WTC11 (cell line): ENCODE data around the gene PRDM12.

Experiments
- ELF4 ChIP-seq: sonication (generic); formaldehyde crosslinking; IDR thresholded peaks from 2 replicates; pipeline ENCODE4 v1.8.1; 2022; ENCODE audit warnings: low read depth, mild to moderate bottlenecking, moderate library complexity, missing genetic modification reagents
- GRHL2 ChIP-seq: fragments of 250-450 bp; sonication (Bioruptor Pico); IDR thresholded peaks from 2 replicates; pipeline ENCODE4 v1.8.0; 2022; ENCODE audit warnings: mild to moderate bottlenecking, moderate library complexity; ENCODE audit not compliant: insufficient replicate concordance, severe bottlenecking
- KAT7 ChIP-seq: sonication (generic); formaldehyde crosslinking; IDR thresholded peaks from 2 replicates; pipeline ENCODE4 v1.8.1; 2023; ENCODE audit warnings: missing genetic modification reagents, mild to moderate bottlenecking, borderline replicate concordance
- TEAD4 ChIP-seq: sonication (generic); formaldehyde crosslinking; IDR thresholded peaks from 2 replicates; pipeline ENCODE4 v1.8.0; 2022; ENCODE audit warnings: mild to moderate bottlenecking, missing genetic modification reagents
- TF ChIP-seq, protein P1 (sequence below): sonication (generic); formaldehyde crosslinking; IDR thresholded peaks from 2 replicates; pipeline ENCODE4 v1.8.0; 2022; ENCODE audit warnings: mild to moderate bottlenecking, missing genetic modification reagents
- TF ChIP-seq, protein P2 (sequence below): sonication (generic); formaldehyde crosslinking; IDR thresholded peaks from 2 replicates; pipeline ENCODE4 v1.8.1; 2022; ENCODE audit warnings: low read depth, mild to moderate bottlenecking, moderate library complexity, missing genetic modification reagents, borderline replicate concordance
- TF ChIP-seq, protein P3 (sequence below): fragments of 200-600 bp; IDR thresholded peaks from 2 replicates; pipeline ENCODE4 v1.8.0; 2022; ENCODE audit warnings: antibody characterized with exemption
- TF ChIP-seq, protein P4 (sequence below): fragments of 250-450 bp; sonication (Bioruptor Pico); IDR thresholded peaks from 2 replicates; pipeline ENCODE4 v2.1.2; 2022; ENCODE audit warnings: mild to moderate bottlenecking, moderate library complexity
- TF ChIP-seq, protein P5 (sequence below): sonication (generic); formaldehyde crosslinking; IDR thresholded peaks from 2 replicates; pipeline ENCODE4 v1.8.1; 2023; ENCODE audit warnings: mild to moderate bottlenecking, missing genetic modification reagents
- TF ChIP-seq, protein P6 (sequence below): sonication (generic); formaldehyde crosslinking; conservative IDR thresholded peaks from 2 replicates; pipeline ENCODE4 v1.8.1; 2023; ENCODE audit warnings: mild to moderate bottlenecking, low read depth, missing genetic modification reagents, moderate library complexity
- TF ChIP-seq, protein P7 (sequence below): sonication (generic); formaldehyde crosslinking; IDR thresholded peaks from 2 replicates; pipeline ENCODE4 v1.8.1; 2023; ENCODE audit warnings: mild to moderate bottlenecking, missing genetic modification reagents, moderate library complexity
- TF ChIP-seq, protein P8 (sequence below): sonication (generic); formaldehyde crosslinking; IDR thresholded peaks from 2 replicates; pipeline ENCODE4 v1.8.0; 2022; ENCODE audit warnings: mild to moderate bottlenecking, missing genetic modification reagents
- TF ChIP-seq, protein P9 (sequence below): sonication (generic); formaldehyde crosslinking; IDR thresholded peaks from 2 replicates; pipeline ENCODE4 v1.8.1; 2022; ENCODE audit warnings: low read depth, missing genetic modification reagents, borderline replicate concordance

DNA sequence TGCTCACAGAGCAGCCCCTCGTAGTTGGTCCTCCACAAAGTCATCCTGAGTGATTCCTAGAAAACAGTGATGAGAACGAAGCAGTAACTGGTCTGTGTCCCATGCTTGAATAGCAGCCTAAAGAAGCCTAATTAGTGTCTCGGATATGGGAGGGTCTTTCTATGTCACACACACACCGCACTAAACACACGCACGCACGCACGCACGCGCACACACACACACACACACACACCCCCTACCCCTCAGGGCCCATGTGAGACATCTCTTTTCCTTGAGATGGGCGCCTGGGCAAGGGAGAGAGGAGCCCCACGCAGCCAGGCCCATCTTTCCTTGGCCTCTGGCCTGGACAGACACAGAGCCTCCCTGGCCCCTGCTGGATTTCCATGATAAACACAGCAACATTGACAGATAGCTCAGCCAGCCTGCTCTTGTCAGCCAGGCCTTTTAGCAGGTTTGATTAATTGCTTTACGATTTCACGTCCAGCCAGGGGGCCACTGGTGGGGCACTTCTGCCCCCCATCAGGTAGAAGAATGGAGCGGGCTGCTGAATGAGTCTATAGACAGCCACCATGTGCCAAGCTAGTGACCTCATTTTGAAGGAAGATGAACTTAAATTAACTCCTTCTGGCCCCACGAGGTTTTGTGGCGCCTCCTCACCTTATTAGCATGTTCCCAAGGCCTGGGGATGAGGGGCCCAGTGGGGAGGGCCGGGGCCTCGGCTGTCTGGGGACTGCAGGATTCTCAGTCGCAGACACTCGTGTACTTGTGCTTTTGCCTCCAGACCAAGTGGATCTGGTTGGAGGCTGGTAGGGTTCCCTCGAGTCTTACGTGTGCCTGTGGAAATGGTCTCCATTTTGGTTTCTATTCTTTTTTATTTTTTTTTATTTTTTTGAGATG lies 36.2 kb upstream of the PRDM12 start:
- TF ChIP-seq, protein P1, sequence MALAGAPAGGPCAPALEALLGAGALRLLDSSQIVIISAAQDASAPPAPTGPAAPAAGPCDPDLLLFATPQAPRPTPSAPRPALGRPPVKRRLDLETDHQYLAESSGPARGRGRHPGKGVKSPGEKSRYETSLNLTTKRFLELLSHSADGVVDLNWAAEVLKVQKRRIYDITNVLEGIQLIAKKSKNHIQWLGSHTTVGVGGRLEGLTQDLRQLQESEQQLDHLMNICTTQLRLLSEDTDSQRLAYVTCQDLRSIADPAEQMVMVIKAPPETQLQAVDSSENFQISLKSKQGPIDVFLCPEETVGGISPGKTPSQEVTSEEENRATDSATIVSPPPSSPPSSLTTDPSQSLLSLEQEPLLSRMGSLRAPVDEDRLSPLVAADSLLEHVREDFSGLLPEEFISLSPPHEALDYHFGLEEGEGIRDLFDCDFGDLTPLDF (CRISPR knock-in tag), result no peak
- TF ChIP-seq, protein P2, sequence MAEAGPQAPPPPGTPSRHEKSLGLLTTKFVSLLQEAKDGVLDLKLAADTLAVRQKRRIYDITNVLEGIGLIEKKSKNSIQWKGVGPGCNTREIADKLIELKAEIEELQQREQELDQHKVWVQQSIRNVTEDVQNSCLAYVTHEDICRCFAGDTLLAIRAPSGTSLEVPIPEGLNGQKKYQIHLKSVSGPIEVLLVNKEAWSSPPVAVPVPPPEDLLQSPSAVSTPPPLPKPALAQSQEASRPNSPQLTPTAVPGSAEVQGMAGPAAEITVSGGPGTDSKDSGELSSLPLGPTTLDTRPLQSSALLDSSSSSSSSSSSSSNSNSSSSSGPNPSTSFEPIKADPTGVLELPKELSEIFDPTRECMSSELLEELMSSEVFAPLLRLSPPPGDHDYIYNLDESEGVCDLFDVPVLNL (CRISPR knock-in tag), result no peak
- TF ChIP-seq, protein P3, sequence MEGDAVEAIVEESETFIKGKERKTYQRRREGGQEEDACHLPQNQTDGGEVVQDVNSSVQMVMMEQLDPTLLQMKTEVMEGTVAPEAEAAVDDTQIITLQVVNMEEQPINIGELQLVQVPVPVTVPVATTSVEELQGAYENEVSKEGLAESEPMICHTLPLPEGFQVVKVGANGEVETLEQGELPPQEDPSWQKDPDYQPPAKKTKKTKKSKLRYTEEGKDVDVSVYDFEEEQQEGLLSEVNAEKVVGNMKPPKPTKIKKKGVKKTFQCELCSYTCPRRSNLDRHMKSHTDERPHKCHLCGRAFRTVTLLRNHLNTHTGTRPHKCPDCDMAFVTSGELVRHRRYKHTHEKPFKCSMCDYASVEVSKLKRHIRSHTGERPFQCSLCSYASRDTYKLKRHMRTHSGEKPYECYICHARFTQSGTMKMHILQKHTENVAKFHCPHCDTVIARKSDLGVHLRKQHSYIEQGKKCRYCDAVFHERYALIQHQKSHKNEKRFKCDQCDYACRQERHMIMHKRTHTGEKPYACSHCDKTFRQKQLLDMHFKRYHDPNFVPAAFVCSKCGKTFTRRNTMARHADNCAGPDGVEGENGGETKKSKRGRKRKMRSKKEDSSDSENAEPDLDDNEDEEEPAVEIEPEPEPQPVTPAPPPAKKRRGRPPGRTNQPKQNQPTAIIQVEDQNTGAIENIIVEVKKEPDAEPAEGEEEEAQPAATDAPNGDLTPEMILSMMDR, result no peak
- no peak for TF ChIP-seq TEAD4
- TF ChIP-seq KAT7 (CRISPR knock-in tag), result no peak
- no peak for TF ChIP-seq GRHL2 (CRISPR knock-in tag)
- TF ChIP-seq ELF4 (CRISPR knock-in tag), result no peak
- TF ChIP-seq, protein P4, sequence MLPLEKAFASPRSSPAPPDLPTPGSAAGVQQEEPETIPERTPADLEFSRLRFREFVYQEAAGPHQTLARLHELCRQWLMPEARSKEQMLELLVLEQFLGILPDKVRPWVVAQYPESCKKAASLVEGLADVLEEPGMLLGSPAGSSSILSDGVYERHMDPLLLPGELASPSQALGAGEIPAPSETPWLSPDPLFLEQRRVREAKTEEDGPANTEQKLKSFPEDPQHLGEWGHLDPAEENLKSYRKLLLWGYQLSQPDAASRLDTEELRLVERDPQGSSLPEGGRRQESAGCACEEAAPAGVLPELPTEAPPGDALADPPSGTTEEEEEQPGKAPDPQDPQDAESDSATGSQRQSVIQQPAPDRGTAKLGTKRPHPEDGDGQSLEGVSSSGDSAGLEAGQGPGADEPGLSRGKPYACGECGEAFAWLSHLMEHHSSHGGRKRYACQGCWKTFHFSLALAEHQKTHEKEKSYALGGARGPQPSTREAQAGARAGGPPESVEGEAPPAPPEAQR, result no peak
- TF ChIP-seq, protein P5, sequence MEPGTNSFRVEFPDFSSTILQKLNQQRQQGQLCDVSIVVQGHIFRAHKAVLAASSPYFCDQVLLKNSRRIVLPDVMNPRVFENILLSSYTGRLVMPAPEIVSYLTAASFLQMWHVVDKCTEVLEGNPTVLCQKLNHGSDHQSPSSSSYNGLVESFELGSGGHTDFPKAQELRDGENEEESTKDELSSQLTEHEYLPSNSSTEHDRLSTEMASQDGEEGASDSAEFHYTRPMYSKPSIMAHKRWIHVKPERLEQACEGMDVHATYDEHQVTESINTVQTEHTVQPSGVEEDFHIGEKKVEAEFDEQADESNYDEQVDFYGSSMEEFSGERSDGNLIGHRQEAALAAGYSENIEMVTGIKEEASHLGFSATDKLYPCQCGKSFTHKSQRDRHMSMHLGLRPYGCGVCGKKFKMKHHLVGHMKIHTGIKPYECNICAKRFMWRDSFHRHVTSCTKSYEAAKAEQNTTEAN (CRISPR knock-in tag), result no peak
- TF ChIP-seq, protein P6, sequence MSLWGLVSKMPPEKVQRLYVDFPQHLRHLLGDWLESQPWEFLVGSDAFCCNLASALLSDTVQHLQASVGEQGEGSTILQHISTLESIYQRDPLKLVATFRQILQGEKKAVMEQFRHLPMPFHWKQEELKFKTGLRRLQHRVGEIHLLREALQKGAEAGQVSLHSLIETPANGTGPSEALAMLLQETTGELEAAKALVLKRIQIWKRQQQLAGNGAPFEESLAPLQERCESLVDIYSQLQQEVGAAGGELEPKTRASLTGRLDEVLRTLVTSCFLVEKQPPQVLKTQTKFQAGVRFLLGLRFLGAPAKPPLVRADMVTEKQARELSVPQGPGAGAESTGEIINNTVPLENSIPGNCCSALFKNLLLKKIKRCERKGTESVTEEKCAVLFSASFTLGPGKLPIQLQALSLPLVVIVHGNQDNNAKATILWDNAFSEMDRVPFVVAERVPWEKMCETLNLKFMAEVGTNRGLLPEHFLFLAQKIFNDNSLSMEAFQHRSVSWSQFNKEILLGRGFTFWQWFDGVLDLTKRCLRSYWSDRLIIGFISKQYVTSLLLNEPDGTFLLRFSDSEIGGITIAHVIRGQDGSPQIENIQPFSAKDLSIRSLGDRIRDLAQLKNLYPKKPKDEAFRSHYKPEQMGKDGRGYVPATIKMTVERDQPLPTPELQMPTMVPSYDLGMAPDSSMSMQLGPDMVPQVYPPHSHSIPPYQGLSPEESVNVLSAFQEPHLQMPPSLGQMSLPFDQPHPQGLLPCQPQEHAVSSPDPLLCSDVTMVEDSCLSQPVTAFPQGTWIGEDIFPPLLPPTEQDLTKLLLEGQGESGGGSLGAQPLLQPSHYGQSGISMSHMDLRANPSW (CRISPR knock-in tag), result no peak
- TF ChIP-seq, protein P7, sequence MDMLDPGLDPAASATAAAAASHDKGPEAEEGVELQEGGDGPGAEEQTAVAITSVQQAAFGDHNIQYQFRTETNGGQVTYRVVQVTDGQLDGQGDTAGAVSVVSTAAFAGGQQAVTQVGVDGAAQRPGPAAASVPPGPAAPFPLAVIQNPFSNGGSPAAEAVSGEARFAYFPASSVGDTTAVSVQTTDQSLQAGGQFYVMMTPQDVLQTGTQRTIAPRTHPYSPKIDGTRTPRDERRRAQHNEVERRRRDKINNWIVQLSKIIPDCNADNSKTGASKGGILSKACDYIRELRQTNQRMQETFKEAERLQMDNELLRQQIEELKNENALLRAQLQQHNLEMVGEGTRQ (CRISPR knock-in tag), result no peak
- TF ChIP-seq, protein P8, sequence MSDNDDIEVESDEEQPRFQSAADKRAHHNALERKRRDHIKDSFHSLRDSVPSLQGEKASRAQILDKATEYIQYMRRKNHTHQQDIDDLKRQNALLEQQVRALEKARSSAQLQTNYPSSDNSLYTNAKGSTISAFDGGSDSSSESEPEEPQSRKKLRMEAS (CRISPR knock-in tag), result no peak
- TF ChIP-seq, protein P9, sequence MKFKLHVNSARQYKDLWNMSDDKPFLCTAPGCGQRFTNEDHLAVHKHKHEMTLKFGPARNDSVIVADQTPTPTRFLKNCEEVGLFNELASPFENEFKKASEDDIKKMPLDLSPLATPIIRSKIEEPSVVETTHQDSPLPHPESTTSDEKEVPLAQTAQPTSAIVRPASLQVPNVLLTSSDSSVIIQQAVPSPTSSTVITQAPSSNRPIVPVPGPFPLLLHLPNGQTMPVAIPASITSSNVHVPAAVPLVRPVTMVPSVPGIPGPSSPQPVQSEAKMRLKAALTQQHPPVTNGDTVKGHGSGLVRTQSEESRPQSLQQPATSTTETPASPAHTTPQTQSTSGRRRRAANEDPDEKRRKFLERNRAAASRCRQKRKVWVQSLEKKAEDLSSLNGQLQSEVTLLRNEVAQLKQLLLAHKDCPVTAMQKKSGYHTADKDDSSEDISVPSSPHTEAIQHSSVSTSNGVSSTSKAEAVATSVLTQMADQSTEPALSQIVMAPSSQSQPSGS (CRISPR knock-in tag), result no peak
